Measurements from ENCODE around the gene CKMT2.

CKMT2 gene

DNA sequence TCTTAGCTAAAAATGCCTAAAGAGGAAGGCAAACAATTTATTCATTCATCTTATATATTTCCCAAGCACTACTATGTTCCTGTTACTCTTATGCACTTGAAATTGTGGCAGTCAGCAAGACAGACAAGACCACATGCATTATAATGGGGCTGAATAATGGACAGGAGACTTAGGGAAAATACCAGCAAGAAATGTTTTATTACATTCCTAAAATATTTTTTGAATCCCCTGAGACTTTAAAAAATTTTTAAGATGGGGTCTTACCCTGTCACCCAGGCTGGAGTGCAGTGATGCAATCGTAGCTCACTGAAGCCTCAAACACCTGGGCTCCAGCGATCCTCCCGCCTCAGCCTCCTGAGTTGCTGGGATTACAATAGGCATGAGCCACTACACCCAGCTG, 81.5 kb downstream of the CKMT2 start:
- peaks cover 17% of the 10 kb centered on the region for H3K4me1 Mint-ChIP-seq (ENCODE audit: low read depth)

DNA sequence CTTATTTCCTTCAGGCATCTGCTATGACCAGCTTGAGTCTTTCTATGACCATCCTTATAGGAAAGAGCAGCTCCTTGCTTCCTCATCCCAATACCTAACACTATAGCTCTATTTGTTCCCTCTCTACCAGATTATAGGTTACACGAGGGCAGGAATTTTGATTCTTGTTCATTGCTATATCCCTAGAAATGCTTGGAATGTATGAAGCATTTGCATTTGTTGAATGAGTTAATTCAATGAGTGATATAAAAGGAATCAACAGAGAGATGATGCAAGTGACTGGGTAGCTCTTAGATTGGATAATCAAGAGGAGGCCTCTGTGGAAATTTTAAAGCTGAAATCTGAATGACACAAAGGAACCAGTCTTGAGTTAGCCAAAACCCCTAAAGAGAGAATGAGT, 82.2 kb downstream of the CKMT2 start:
- H3K36me3 Mint-ChIP-seq (ENCODE audit: low read depth), result peaks cover 41% of the 10 kb centered on the region
- intact Hi-C loops (cut with micrococcal nuclease), result no loop called here
- H3K4me1 Mint-ChIP-seq (ENCODE audit: low read depth), result peaks cover 17% of the 10 kb centered on the region
- no peaks in the 10 kb centered on the region for H3K9me3 Mint-ChIP-seq
- H3K27ac Mint-ChIP-seq, result no peak overlapping the region
- H3K27me3 Mint-ChIP-seq, result peaks cover 2% of the 10 kb centered on the region
- H3K4me3 Mint-ChIP-seq, result no peak overlapping the region

More for the DNA sequence above, 81.5 kb downstream of the CKMT2 start:
- peaks cover 2% of the 10 kb centered on the region for H3K27me3 Mint-ChIP-seq
- no peak overlapping the region for H3K4me3 Mint-ChIP-seq
- no peak overlapping the region for H3K27ac Mint-ChIP-seq
- H3K9me3 Mint-ChIP-seq, result no peaks in the 10 kb centered on the region
- intact Hi-C loops (cut with micrococcal nuclease), result no loop called here
- H3K36me3 Mint-ChIP-seq (ENCODE audit: low read depth), result peaks cover 48% of the 10 kb centered on the region

DNA sequence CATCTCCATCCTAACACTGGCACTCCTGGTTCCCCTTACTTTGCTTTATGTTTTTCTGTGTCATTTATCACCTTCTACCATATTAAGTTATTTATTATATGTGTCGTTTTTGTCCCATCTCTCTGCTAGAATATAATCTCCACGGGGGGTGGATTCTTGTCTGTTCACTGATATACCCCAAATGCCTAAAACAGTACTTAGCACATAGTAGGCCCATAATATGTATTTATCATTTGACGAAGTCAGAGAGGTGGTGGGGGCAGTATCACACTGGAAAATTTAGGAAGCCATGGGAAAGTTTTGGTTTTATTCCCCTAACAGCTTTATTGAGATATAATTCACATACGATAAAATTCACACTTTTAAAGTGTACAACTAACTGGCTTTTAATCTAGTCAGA, 82.7 kb downstream of the CKMT2 start:
- intact Hi-C loops (cut with micrococcal nuclease), result no loop called here
- H3K27me3 Mint-ChIP-seq, result peaks cover 2% of the 10 kb centered on the region
- H3K9me3 Mint-ChIP-seq, result no peaks in the 10 kb centered on the region
- peaks cover 36% of the 10 kb centered on the region for H3K36me3 Mint-ChIP-seq (ENCODE audit: low read depth)
- peaks cover 17% of the 10 kb centered on the region for H3K4me1 Mint-ChIP-seq (ENCODE audit: low read depth)
- H3K4me3 Mint-ChIP-seq, result no peak overlapping the region
- no peak overlapping the region for H3K27ac Mint-ChIP-seq
